ENCODE measurements around the gene CCNI2.
A peak's percentile ranks its signal among the peaks of the same experiment; 100 is the strongest.

CCNI2 gene

GRCh38 chr5:132776131-132776937, 29.1 kb downstream of the CCNI2 start:
- peak overlapping the region; percentile 52 for H3K27ac ChIP-seq
- TF ChIP-seq CTCF (IDR thresholded peaks at IDR 0.05), result no peak
- no peak for TF ChIP-seq ZFX (IDR thresholded peaks at IDR 0.05; ENCODE audit: borderline replicate concordance)

GRCh38 chr5:132776938-132777208, 29.6 kb downstream of the CCNI2 start:
- peak overlapping the region; percentile 52 for H3K27ac ChIP-seq
- TF ChIP-seq CTCF (IDR thresholded peaks at IDR 0.05), result no peak
- TF ChIP-seq ZFX (IDR thresholded peaks at IDR 0.05; ENCODE audit: borderline replicate concordance), result no peak

GRCh38 chr5:132777209-132778069, 30.2 kb downstream of the CCNI2 start, which contains the start of gene SEPTIN8:
Gene SEPTIN8 (minus strand): TSS chr5:132777239. CDS start chr5:132777137, 102 bp downstream.
- TF ChIP-seq CTCF (IDR thresholded peaks at IDR 0.05), result no peak
- TF ChIP-seq ZFX (IDR thresholded peaks at IDR 0.05; ENCODE audit: borderline replicate concordance), result no peak
- H3K27ac ChIP-seq, result peak within 1 kb of the TSS; percentile 52

GRCh38 chr5:132778129-132778528, 30.9 kb downstream of the CCNI2 start:
- TF ChIP-seq CTCF (IDR thresholded peaks at IDR 0.05), result no peak
- no peak for TF ChIP-seq ZFX (IDR thresholded peaks at IDR 0.05; ENCODE audit: borderline replicate concordance)
- H3K27ac ChIP-seq, result no peak overlapping the region

- TF ChIP-seq CTCF (IDR thresholded peaks at IDR 0.05) (no peak), ZFX (IDR thresholded peaks at IDR 0.05; ENCODE audit: borderline replicate concordance) (no peak)
- no peak overlapping the region for H3K27ac ChIP-seq
Measured at GRCh38 chr5:132778856-132779255, 31.6 kb downstream of the CCNI2 start.

GRCh38 chr5:132779961-132780360, 32.7 kb downstream of the CCNI2 start:
- TF ChIP-seq CTCF (IDR thresholded peaks at IDR 0.05) (no peak), ZFX (IDR thresholded peaks at IDR 0.05; ENCODE audit: borderline replicate concordance) (no peak)
- H3K27ac ChIP-seq, result no peak overlapping the region

GRCh38 chr5:132780577-132780976, 33.4 kb downstream of the CCNI2 start:
- H3K27ac ChIP-seq, result no peak overlapping the region
- no peak for TF ChIP-seq CTCF (IDR thresholded peaks at IDR 0.05)
- no peak for TF ChIP-seq ZFX (IDR thresholded peaks at IDR 0.05; ENCODE audit: borderline replicate concordance)

Data from 22Rv1 (cell line).